ENCODE measurements around the gene RBMS3.

Gene RBMS3

GRCh38 chr3:29896856-29897255 is 616.0 kb downstream of the RBMS3 start:
- Mint-ChIP-seq H3K9me3 (ENCODE audit: low read depth) (no peaks in the 10 kb centered on the region), H3K4me3 (no peak overlapping the region), H3K36me3 (no peaks in the 10 kb centered on the region), H3K4me1 (ENCODE audit: low read depth) (no peaks in the 10 kb centered on the region), H3K27me3 (peaks cover 4% of the 10 kb centered on the region), H3K27ac (no peak overlapping the region)

- H3K4me3 Mint-ChIP-seq, result no peak overlapping the region
- H3K36me3 Mint-ChIP-seq, result no peaks in the 10 kb centered on the region
- no peaks in the 10 kb centered on the region for H3K4me1 Mint-ChIP-seq (ENCODE audit: low read depth)
- H3K9me3 Mint-ChIP-seq (ENCODE audit: low read depth), result no peaks in the 10 kb centered on the region
- peaks cover 2% of the 10 kb centered on the region for H3K27me3 Mint-ChIP-seq
- no peak overlapping the region for H3K27ac Mint-ChIP-seq
Observed at GRCh38 chr3:29898171-29898965, 617.5 kb downstream of the RBMS3 start.

GRCh38 chr3:29899021-29899420 is 618.1 kb downstream of the RBMS3 start:
- no peaks in the 10 kb centered on the region for H3K36me3 Mint-ChIP-seq
- H3K4me3 Mint-ChIP-seq, result no peak overlapping the region
- H3K9me3 Mint-ChIP-seq (ENCODE audit: low read depth), result no peaks in the 10 kb centered on the region
- no peaks in the 10 kb centered on the region for H3K4me1 Mint-ChIP-seq (ENCODE audit: low read depth)
- H3K27ac Mint-ChIP-seq, result no peak overlapping the region
- H3K27me3 Mint-ChIP-seq, result peaks cover 2% of the 10 kb centered on the region

- Mint-ChIP-seq H3K4me1 (ENCODE audit: low read depth) (no peaks in the 10 kb centered on the region), H3K27me3 (peaks cover 2% of the 10 kb centered on the region), H3K36me3 (no peaks in the 10 kb centered on the region), H3K9me3 (ENCODE audit: low read depth) (no peaks in the 10 kb centered on the region), H3K27ac (no peak overlapping the region), H3K4me3 (no peak overlapping the region)
Observed at GRCh38 chr3:29901097-29901496, 620.2 kb downstream of the RBMS3 start.

GRCh38 chr3:29903600-29903999 is 622.7 kb downstream of the RBMS3 start:
- H3K27me3 Mint-ChIP-seq, result peaks cover 2% of the 10 kb centered on the region
- no peaks in the 10 kb centered on the region for H3K9me3 Mint-ChIP-seq (ENCODE audit: low read depth)
- no peak overlapping the region for H3K27ac Mint-ChIP-seq
- H3K4me1 Mint-ChIP-seq (ENCODE audit: low read depth), result no peaks in the 10 kb centered on the region
- no peak overlapping the region for H3K4me3 Mint-ChIP-seq
- H3K36me3 Mint-ChIP-seq, result no peaks in the 10 kb centered on the region

GRCh38 chr3:29906906-29907305 is 626.0 kb downstream of the RBMS3 start:
- peaks cover 1% of the 10 kb centered on the region for H3K27me3 Mint-ChIP-seq
- H3K27ac Mint-ChIP-seq, result no peak overlapping the region
- no peak overlapping the region for H3K4me3 Mint-ChIP-seq
- H3K9me3 Mint-ChIP-seq (ENCODE audit: low read depth), result no peaks in the 10 kb centered on the region
- H3K4me1 Mint-ChIP-seq (ENCODE audit: low read depth), result no peaks in the 10 kb centered on the region
- H3K36me3 Mint-ChIP-seq, result no peaks in the 10 kb centered on the region

GRCh38 chr3:29912600-29913288 is 631.9 kb downstream of the RBMS3 start:
- Mint-ChIP-seq H3K27ac (no peak overlapping the region), H3K9me3 (ENCODE audit: low read depth) (no peaks in the 10 kb centered on the region), H3K27me3 (peaks cover 8% of the 10 kb centered on the region), H3K36me3 (no peaks in the 10 kb centered on the region), H3K4me3 (no peak overlapping the region), H3K4me1 (ENCODE audit: low read depth) (no peaks in the 10 kb centered on the region)

- Mint-ChIP-seq H3K4me3 (no peak overlapping the region), H3K4me1 (ENCODE audit: low read depth) (no peaks in the 10 kb centered on the region), H3K27ac (no peak overlapping the region), H3K27me3 (peaks cover 10% of the 10 kb centered on the region), H3K36me3 (no peaks in the 10 kb centered on the region), H3K9me3 (ENCODE audit: low read depth) (no peaks in the 10 kb centered on the region)
Observed at GRCh38 chr3:29914861-29915524, 634.1 kb downstream of the RBMS3 start.

- H3K27ac Mint-ChIP-seq, result no peak overlapping the region
- H3K4me3 Mint-ChIP-seq, result no peak overlapping the region
- H3K36me3 Mint-ChIP-seq, result no peaks in the 10 kb centered on the region
- H3K9me3 Mint-ChIP-seq (ENCODE audit: low read depth), result no peaks in the 10 kb centered on the region
- no peaks in the 10 kb centered on the region for H3K4me1 Mint-ChIP-seq (ENCODE audit: low read depth)
- H3K27me3 Mint-ChIP-seq, result peaks cover 6% of the 10 kb centered on the region
Observed at GRCh38 chr3:29919571-29919970, 638.7 kb downstream of the RBMS3 start.

GRCh38 chr3:29922992-29923746 is 642.3 kb downstream of the RBMS3 start:
- Mint-ChIP-seq H3K4me1 (ENCODE audit: low read depth) (no peaks in the 10 kb centered on the region), H3K9me3 (ENCODE audit: low read depth) (no peaks in the 10 kb centered on the region), H3K27ac (no peak overlapping the region), H3K27me3 (peaks cover 3% of the 10 kb centered on the region), H3K4me3 (no peak overlapping the region), H3K36me3 (no peaks in the 10 kb centered on the region)

GRCh38 chr3:29924783-29925561 is 644.1 kb downstream of the RBMS3 start:
- Mint-ChIP-seq H3K4me1 (ENCODE audit: low read depth) (no peaks in the 10 kb centered on the region), H3K9me3 (ENCODE audit: low read depth) (no peaks in the 10 kb centered on the region), H3K27ac (no peak overlapping the region), H3K36me3 (no peaks in the 10 kb centered on the region), H3K4me3 (no peak overlapping the region), H3K27me3 (peaks cover 3% of the 10 kb centered on the region)

- H3K4me1 Mint-ChIP-seq (ENCODE audit: low read depth), result no peaks in the 10 kb centered on the region
- H3K4me3 Mint-ChIP-seq, result no peak overlapping the region
- H3K27me3 Mint-ChIP-seq, result peaks cover 3% of the 10 kb centered on the region
- H3K27ac Mint-ChIP-seq, result no peak overlapping the region
- no peaks in the 10 kb centered on the region for H3K9me3 Mint-ChIP-seq (ENCODE audit: low read depth)
- no peaks in the 10 kb centered on the region for H3K36me3 Mint-ChIP-seq
Observed at GRCh38 chr3:29926378-29926777, 645.5 kb downstream of the RBMS3 start.

- H3K4me3 Mint-ChIP-seq, result no peak overlapping the region
- H3K27ac Mint-ChIP-seq, result no peak overlapping the region
- no peaks in the 10 kb centered on the region for H3K9me3 Mint-ChIP-seq (ENCODE audit: low read depth)
- H3K36me3 Mint-ChIP-seq, result no peaks in the 10 kb centered on the region
- H3K4me1 Mint-ChIP-seq (ENCODE audit: low read depth), result no peaks in the 10 kb centered on the region
- H3K27me3 Mint-ChIP-seq, result peaks cover 14% of the 10 kb centered on the region
Observed at GRCh38 chr3:29932696-29933325, 651.9 kb downstream of the RBMS3 start.
